Uterus (tissue), 4 donors: ENCODE data around the gene ADAMTS14. TPM values are rescaled to one million over a fixed set of nuclear protein-coding genes. Genes with fewer than 3 reads are reported as not detected.

Source experiments
- DNase-seq, 2 donors: peaks; one replicate each; pipeline ENCODE4 v3.0.0-alpha.2; 2019 to 2020
- H3K27ac ChIP-seq, 2 donors: fragments of 200-600 bp; sonication (generic); 1 replicate in 1 of 2; 2 replicates in 1 of 2; pipeline ENCODE4 v1.5.1; 2016 to 2018
- H3K27me3 ChIP-seq, 2 donors: fragments of 200-600 bp; sonication (generic); one replicate each; pipeline ENCODE4 v1.5.1; 2018 to 2019; ENCODE audit warnings: control low read depth in 1 of 2
- H3K36me3 ChIP-seq, 2 donors: fragments of 200-600 bp; sonication (generic); one replicate each; pipeline ENCODE4 v1.5.1; 2019; ENCODE audit warnings: control low read depth in 1 of 2
- H3K4me1 ChIP-seq, 2 donors: fragments of 200-600 bp; sonication (generic); one replicate each; pipeline ENCODE4 v1.5.1; 2018 to 2019; ENCODE audit warnings: control low read depth in 1 of 2
- H3K4me3 ChIP-seq, 2 donors: fragments of 200-600 bp; sonication (generic); 1 replicate in 1 of 2; 2 replicates in 1 of 2; pipeline ENCODE4 v1.5.1; 2018 to 2019; ENCODE audit warnings: mild to moderate bottlenecking in 1 of 2
- H3K9me3 ChIP-seq, 2 donors: fragments of 200-600 bp; sonication (generic); one replicate each; pipeline ENCODE4 v1.5.1; 2019; ENCODE audit warnings: control low read depth in 1 of 2
- CTCF ChIP-seq, 4 experiments: fragments of 200-600 bp in 2 of 4; fragments of 450-650 bp in 2 of 4; sonication (generic) in 2 of 4; IDR thresholded peaks; one replicate each; pipeline ENCODE4 v1.5.1; 2016 to 2019; ENCODE audit warnings: antibody characterized with exemption in 4 of 4, mild to moderate bottlenecking in 2 of 4, moderate library complexity in 1 of 4
- POLR2A ChIP-seq, 2 donors: fragments of 450-650 bp; IDR thresholded peaks; one replicate each; pipeline ENCODE4 v1.6.1; 2016; ENCODE audit warnings: antibody characterized with exemption in 2 of 2, mild to moderate bottlenecking in 1 of 2, moderate library complexity in 1 of 2
- intact Hi-C: fragments of 100-400 bp; cut with DNase I; formaldehyde crosslinking; loops from one replicate; pipeline ENCODE4 v1.15.1; 2023; ENCODE audit warnings: low total_unique reads
- total RNA-seq, 4 donors: library from RNA; depleted of rRNA in 3 of 4; stranded (reverse); fragments of >200 nt in 3 of 4; gene quantifications; one replicate each; pipeline versions ENCODE4 v1.1.0 to v1.2.4, GENCODE V29; 2014 to 2023
- donor health status: DM: yes; HTN: yes; CAD: no.

ADAMTS14 gene
- total RNA-seq, 4 donors from 2014 or later = 0.18 to 3.7 TPM; not detected in 2

DNA sequence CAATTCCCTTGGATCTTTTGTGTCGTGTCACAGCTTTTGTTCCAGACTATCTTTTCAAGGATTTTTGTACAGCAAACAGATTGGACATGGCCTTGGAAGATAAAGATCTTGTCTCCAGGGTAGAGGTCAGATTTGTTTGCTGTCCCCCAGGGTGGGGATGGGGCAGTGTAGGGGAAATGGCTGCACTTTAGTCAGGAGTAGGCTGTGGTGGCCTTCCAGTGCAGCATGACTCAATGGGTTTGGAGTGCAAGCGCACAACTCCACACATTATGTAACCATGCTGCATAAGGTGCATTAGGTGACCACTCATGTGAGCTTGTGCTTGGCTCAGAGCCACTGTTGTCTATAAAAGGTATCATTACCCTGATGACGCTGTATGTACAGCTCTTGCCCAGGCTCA is 23.9 kb upstream of the ADAMTS14 start:
- H3K36me3 ChIP-seq = no peaks in the 10 kb centered on the region
- no peak overlapping the region for H3K4me3 ChIP-seq
- no peaks in the 10 kb centered on the region for H3K4me1 ChIP-seq
- no peak overlapping the region for H3K27ac ChIP-seq
- no peak for DNase-seq
- TF ChIP-seq POLR2A (IDR thresholded peaks at IDR 0.05) = no peak
- no peak for TF ChIP-seq CTCF (IDR thresholded peaks at IDR 0.05)
- H3K27me3 ChIP-seq = no peaks in the 10 kb centered on the region
- no peaks in the 10 kb centered on the region for H3K9me3 ChIP-seq
- intact Hi-C loops = no loop called here

DNA sequence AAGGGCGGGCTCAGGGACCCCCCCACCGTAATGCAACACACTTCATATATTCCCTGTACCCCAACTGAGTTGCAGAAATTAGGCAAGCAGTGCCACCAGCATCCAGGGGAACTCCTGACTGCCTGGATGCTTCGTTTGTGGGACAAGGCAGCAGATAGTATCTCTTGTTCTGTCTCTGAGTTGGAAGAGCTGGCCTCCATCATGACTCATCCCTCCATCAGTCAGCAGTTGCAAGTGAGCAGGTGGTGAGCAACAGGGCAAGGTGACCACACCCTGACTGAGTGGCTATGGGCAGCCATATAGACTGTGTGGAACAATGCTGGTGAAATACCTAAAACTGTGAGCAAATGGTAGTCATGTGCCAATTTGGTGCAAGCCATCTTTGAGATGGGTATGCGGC is 22.8 kb upstream of the ADAMTS14 start:
- no peak for DNase-seq
- no peak overlapping the region for H3K27ac ChIP-seq
- no peaks in the 10 kb centered on the region for H3K36me3 ChIP-seq
- H3K27me3 ChIP-seq = no peaks in the 10 kb centered on the region
- TF ChIP-seq POLR2A (IDR thresholded peaks at IDR 0.05) (no peak), CTCF (IDR thresholded peaks at IDR 0.05) (no peak)
- intact Hi-C loops = no loop called here
- H3K9me3 ChIP-seq = no peaks in the 10 kb centered on the region
- no peaks in the 10 kb centered on the region for H3K4me1 ChIP-seq
- no peak overlapping the region for H3K4me3 ChIP-seq

GRCh38 chr10:70650104-70650503 is 22.2 kb upstream of the ADAMTS14 start:
- Histone ChIP-seq H3K36me3 (no peaks in the 10 kb centered on the region), H3K4me3 (no peak overlapping the region), H3K4me1 (no peaks in the 10 kb centered on the region), H3K9me3 (no peaks in the 10 kb centered on the region), H3K27me3 (no peaks in the 10 kb centered on the region), H3K27ac (no peak overlapping the region)
- no peak for DNase-seq
- intact Hi-C loops = no loop called here
- TF ChIP-seq CTCF (IDR thresholded peaks at IDR 0.05) (no peak), POLR2A (IDR thresholded peaks at IDR 0.05) (no peak)

GRCh38 chr10:70650718-70651117 is 21.6 kb upstream of the ADAMTS14 start:
- Histone ChIP-seq H3K4me3 (no peak overlapping the region), H3K9me3 (no peaks in the 10 kb centered on the region), H3K36me3 (no peaks in the 10 kb centered on the region), H3K4me1 (no peaks in the 10 kb centered on the region), H3K27me3 (no peaks in the 10 kb centered on the region), H3K27ac (no peak overlapping the region)
- no peak for DNase-seq
- TF ChIP-seq POLR2A (IDR thresholded peaks at IDR 0.05) = no peak
- intact Hi-C loops = no loop called here

GRCh38 chr10:70651661-70652060 is 20.6 kb upstream of the ADAMTS14 start:
- intact Hi-C loops = no loop called here
- Histone ChIP-seq H3K27me3 (no peaks in the 10 kb centered on the region), H3K36me3 (no peaks in the 10 kb centered on the region), H3K4me1 (no peaks in the 10 kb centered on the region), H3K4me3 (no peak overlapping the region), H3K27ac (no peak overlapping the region), H3K9me3 (no peaks in the 10 kb centered on the region)
- TF ChIP-seq POLR2A (IDR thresholded peaks at IDR 0.05) (no peak), CTCF (IDR thresholded peaks at IDR 0.05) (no peak)
- no peak for DNase-seq
